ENCODE data around the gene SHROOM1.
"Not testable (repeated sequence)": the region's sequence is repeated elsewhere in the genome, so short reads cannot be mapped to it uniquely, and the experiment has no call there.

SHROOM1 gene

GRCh38 chr5:132830436-132831094, at the start of gene SHROOM1:
Gene SHROOM1, minus strand, starts transcription at chr5:132830647. Its CDS starts 4,507 bp downstream, at chr5:132826140.
- DNase-seq, result no peak

- no peak for DNase-seq
These were observed 47.5 kb upstream of the SHROOM1 start for GRCh38 chr5:132877938-132878337.

DNA sequence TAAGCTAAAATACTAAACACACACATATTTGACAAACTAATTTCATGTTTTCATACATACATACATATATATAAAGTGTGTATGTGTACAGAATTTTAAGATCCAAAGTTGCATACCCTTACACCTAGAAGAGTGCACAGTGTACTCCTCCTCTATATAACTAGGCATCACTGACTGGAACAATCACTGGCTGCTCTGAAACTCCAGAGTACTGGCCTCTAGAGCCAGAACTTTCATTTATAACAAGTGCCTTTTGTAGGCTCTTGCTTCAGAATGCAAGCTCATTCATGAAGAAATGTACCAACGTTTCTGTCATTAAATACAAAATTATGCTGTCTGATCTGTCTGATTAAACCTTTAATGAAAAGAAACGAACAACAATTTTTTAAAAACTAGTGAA, 47.0 kb upstream of the SHROOM1 start:
- no peak for DNase-seq

GRCh38 chr5:132876020-132876759, 45.7 kb upstream of the SHROOM1 start:
- no peak for DNase-seq

DNA sequence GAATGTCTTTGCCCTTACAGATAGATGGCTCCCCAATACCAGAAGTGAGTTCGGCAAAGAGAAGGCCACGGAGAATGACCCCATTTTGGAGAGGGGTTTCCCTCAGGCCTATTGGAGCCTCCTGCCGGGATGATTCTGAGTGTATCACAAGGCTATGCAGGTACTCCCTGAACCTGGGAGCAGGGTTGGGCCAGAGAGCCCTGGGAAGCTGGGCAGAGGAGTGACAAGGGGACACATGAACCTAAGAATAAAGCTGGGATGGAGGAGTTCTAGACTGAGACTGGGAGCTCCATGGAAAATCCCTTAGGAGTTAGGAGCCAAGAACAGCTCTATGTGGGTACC, 43.5 kb upstream of the SHROOM1 start:
- DNase-seq, result no peak

DNA sequence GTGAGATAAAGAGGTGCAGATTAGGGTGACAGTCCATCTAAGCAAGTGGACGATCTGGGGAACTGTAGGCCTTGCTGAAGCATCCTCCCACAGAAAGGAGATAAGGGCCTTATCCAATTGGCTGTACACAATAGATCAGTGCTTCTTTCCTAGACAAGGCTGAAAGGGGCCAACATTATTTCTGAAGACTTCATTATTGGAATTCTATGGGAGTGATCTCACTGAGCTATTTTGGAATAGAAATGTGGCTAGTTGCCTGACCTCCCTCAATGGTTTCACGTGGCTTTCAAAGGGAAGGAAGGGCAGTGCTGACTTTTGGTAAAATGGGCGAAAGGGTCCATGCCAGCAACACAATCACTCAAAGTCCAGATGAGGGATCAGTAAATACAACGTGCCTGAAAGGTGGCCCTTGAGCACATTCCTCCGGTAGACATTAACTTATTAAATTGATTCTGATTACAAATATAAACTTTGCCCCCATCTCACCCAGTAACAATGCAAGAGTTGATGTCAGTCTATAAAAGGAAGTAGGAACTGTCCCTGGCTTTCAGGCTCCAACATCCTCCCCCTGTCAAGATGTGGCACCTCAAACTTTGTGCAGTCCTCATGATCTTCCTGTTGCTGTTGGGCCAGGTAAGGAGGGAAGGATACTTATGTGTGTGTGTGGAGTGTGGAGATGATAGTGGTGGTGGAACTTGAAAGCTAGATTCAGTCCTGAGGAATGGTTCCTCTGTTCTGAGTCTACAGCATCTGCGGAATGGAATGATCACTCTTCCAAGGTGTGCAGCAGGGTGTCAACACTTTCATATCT, 42.9 kb upstream of the SHROOM1 start, which contains the start of gene LEAP2:
Gene LEAP2 (plus strand): TSS at position 550 of the 811 bp plus-strand sequence. CDS start 27 bp downstream, at position 577.
- DNase-seq, result no peak

- no peak for DNase-seq
These were observed 42.3 kb upstream of the SHROOM1 start for GRCh38 chr5:132872788-132873118.

- DNase-seq, result no peak
These were observed 41.2 kb upstream of the SHROOM1 start for GRCh38 chr5:132871459-132872284.

GRCh38 chr5:132870801-132871200, 40.4 kb upstream of the SHROOM1 start:
- DNase-seq, result no peak

- no peak for DNase-seq
These were observed 38.3 kb upstream of the SHROOM1 start for GRCh38 chr5:132868754-132869153.

- no peak for DNase-seq
These were observed 36.6 kb upstream of the SHROOM1 start for GRCh38 chr5:132867046-132867451.

- peak; percentile 96 for DNase-seq
These were observed 36.0 kb upstream of the SHROOM1 start, which contains the start of the genes GDF9 and UQCRQ for GRCh38 chr5:132866342-132867045. Gene GDF9, minus strand, starts transcription at chr5:132866469. Its CDS starts 1,936 bp downstream, at chr5:132864533. Gene UQCRQ, plus strand, starts transcription at chr5:132866642. Its CDS starts 240 bp downstream, at chr5:132866882.

- no peak for DNase-seq
These were observed 35.4 kb upstream of the SHROOM1 start for GRCh38 chr5:132865668-132866341.

DNA sequence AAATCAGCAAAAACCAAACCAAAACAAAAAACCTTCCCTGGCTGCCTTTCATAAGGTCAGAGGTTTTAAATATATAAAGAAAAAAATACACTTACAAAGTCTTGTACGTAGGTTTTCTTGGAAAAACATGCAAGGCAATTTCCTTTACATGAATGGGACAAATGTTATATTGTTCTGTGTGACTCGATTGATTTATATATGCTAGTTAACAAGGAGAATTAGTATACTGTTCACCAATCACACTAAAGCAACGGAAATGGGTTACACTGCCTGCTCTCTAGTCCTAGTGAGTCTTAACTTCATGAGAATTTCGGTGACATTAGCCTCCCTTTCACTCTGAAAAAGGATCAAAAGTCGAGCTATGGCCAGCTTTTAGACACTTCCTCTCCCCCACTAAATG, 30.3 kb upstream of the SHROOM1 start:
- DNase-seq, result no peak

- no peak for DNase-seq
These were observed 29.5 kb upstream of the SHROOM1 start for GRCh38 chr5:132859889-132860437.

DNA sequence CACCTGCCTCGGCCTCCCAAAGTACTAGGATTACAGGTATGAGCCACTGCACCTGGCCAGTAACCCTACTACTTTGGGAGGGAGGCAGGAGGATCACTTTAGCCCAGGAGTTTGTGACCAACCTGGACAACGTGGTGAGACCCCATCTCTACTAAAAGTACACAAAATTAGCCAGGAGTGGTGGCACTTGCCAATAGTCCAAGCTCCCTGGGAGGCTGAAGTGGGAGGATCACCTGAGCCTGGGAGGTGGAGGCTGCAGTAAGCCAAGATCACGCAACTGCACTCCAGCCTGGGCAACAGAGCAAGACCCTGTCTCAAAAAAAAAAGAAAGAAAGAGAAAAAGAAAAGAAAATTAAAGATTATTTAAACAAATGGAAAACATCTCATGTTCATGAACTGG, 25.6 kb upstream of the SHROOM1 start:
- no peak for DNase-seq

GRCh38 chr5:132854992-132855391, 24.5 kb upstream of the SHROOM1 start:
- not testable (repeated sequence) for DNase-seq

DNA sequence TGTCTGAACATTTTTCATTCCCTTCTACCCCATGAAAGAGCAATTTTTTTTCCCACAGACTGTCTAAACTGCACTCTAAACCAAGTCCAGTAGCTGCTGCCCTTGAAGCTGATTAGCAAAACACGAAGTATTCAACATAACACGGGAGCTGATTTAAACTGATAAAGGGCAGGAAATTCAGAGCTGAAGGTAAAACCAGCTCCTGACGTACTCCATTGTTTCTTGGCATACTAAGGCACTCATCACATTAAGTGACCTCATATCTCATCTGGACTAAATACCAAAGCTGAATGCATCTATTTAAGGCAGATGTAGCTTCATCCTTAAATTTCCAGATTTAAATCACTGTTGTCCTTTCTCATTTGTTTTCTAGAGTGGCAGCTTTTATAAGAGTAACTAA, 23.9 kb upstream of the SHROOM1 start:
- DNase-seq, result no peak

- DNase-seq, result no peak
These were observed 23.3 kb upstream of the SHROOM1 start for GRCh38 chr5:132853790-132854189.

DNA sequence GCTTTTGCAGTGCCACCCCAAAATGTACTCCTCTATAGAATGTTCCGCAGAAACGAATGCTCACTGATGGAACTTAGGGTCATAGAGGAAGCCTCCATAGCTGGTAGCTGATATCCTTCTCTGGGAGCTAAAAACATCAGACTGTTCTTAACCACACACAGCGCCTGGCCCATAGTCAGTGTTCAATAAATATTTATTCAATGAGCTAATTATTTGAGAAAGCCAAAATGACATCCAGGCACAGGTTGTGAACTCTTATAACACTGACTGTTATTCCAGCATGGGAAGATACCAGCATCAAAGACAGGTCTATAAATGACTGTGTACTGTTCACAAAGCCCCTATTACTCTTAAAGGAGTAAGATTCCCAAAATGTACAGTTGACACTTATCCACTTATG, 22.9 kb upstream of the SHROOM1 start:
- DNase-seq, result no peak

DNA sequence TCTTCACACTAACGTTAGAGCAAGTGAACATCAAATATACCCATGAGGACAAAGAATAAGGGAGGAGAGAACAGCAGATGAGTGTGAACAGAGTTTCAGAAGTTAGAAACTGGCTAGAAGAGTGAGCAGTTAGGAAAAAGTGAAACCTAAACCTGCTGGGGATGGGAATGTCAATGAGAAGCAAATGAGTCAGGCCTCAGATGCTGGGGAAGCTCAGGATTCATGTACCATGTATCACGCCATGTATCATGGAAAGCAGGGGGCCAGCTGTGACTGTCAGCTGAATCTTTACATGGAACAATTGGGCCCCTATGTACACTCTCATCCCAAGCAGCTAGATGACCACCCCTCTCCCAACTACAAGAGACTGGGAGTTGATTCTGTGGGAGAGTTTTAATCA, 19.6 kb upstream of the SHROOM1 start:
- no peak for DNase-seq
